ELF-1 (cell line): ENCODE measurements around the gene NFATC4.

Experiments used
- DNase-seq: peaks from one replicate; pipeline ENCODE4 v3.0.0-alpha.2; 2016; ENCODE audit warnings: low read depth, low spot score

The NFATC4 gene

DNA sequence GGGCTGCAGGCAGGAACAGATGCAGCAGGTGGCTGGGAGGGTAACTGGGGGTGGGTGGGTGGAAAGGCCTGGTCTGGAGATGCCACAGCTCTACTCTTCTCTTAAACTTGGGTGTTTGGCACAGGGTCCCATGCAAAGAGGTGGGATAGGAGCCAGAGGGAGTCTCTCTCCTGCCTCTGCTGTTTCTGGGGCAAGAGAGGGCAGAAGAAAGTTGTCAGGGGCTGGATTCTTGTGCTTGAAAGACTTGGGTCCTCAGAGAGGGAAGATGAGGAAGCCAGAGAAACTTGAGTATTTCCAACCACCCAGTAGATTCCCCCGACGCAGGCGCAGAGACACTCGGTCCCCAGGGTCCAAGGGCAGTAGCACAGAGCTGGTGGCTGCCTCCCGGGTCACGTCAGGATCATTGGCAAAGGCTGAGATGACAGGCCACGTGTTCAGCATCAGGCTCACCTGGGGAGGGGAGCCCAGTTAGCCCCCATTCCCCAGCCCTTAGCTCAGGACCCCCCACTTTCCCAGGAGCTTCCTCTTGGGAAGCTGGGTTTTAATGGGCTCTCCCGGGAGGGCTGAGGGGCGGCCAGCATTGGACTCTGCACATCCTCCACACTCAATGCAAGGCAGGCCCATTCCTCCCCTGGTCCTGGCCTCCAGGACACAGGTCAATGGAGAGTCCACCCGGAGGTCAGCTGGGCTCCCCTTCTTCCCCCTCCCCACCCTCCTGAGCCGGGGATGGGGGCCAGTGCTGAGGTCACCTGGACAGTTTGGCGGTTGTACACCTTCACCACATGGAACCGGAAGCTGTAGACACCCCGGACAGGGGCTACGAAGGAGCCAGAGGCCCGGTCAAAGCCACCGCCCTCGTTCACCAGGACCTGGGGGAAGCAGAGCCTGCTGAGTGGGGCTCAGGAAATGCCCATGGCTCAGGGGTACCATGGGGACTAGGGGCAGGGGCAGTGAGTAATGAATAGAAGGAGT is 59.8 kb downstream of the NFATC4 start:
- no peak for DNase-seq

DNA sequence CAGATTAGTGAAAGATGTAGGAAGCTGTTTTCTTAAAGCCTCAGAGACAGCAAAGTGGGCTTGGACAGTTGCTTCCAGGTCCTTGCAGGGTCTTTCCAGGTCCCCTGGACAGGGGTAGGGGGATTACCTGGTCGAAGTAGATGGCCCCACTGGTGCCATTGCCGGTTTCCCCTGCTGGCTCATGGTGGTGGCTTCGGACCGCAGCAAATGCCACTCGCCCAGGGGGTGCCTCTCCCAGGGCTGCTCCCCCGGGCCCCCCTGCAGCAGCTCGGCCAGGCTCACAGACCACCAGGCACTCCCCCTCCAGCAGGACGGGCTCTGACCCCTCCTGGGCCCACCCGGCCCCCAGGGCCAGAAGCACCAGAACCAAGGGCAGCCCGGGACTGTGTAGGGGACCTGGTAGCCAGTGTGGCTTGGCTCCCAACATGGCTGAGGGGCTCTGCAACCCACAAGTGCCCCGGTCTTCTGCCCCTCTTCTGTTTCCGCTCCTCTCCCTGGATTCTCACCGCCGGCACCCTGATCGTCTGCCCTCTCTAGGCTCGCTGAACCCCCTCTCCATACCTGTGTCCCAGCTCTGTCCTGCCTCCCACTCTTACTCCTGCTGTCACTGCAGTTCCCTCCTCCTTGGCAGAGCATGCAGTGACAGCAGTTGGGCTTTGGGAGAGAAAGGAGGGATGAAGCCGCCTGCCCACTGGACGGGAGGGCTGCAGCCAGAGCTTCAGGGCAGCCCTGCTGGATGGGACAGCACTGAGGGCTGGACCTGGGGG is 60.8 kb downstream of the NFATC4 start:
- DNase-seq: no peak
